H9 (cell line): ENCODE data around the gene PTBP3. TPM values are rescaled to one million over a fixed set of nuclear protein-coding genes. Genes with fewer than 3 reads are reported as not detected.

Source experiments
- DNase-seq: peaks from one replicate; pipeline ENCODE4 v3.0.0-alpha.2; 2017
- H2AFZ ChIP-seq: one replicate; pipeline ENCODE4 v1.6.1; 2013; ENCODE audit warnings: mild to moderate bottlenecking, low read length, control low read depth, moderate library complexity
- H2AK5ac ChIP-seq: 2 replicates; pipeline ENCODE4 v1.6.1; 2013; ENCODE audit warnings: low read length, control low read depth, mixed read lengths; ENCODE audit not compliant: insufficient read length
- H2BK120ac ChIP-seq: one replicate; pipeline ENCODE4 v1.6.1; 2013; ENCODE audit warnings: low read depth, mild to moderate bottlenecking, low read length, control low read depth, inconsistent platforms; ENCODE audit not compliant: poor library complexity, severe bottlenecking
- H2BK12ac ChIP-seq: 2 replicates; pipeline ENCODE4 v1.6.1; 2013; ENCODE audit warnings: low read length, control low read depth, mixed read lengths, low read depth; ENCODE audit not compliant: insufficient read length
- H2BK15ac ChIP-seq: 2 replicates; pipeline ENCODE4 v1.6.1; 2013; ENCODE audit warnings: low read depth, low read length, control low read depth
- H2BK20ac ChIP-seq: one replicate; pipeline ENCODE4 v1.6.1; 2013; ENCODE audit warnings: low read depth, mild to moderate bottlenecking, low read length, control low read depth, inconsistent platforms; ENCODE audit not compliant: poor library complexity, severe bottlenecking
- H2BK5ac ChIP-seq: 2 replicates; pipeline ENCODE4 v1.6.1; 2013; ENCODE audit warnings: low read length, control low read depth, mixed read lengths; ENCODE audit not compliant: insufficient read length
- H3K14ac ChIP-seq: 2 replicates; pipeline ENCODE4 v1.6.1; 2013; ENCODE audit warnings: low read length, control low read depth; ENCODE audit not compliant: insufficient read depth
- H3K18ac ChIP-seq: 2 replicates; pipeline ENCODE4 v1.6.1; 2013; ENCODE audit warnings: low read depth, mild to moderate bottlenecking, mixed read lengths, low read length, control low read depth; ENCODE audit not compliant: insufficient read length
- H3K23ac ChIP-seq: 2 replicates; pipeline ENCODE4 v1.6.1; 2013; ENCODE audit warnings: low read length, control low read depth, mixed read lengths, low read depth; ENCODE audit not compliant: insufficient read length
- H3K23me2 ChIP-seq: 2 replicates; pipeline ENCODE4 v1.6.1; 2013; ENCODE audit warnings: low read depth, mild to moderate bottlenecking, mixed read lengths, low read length, control low read depth; ENCODE audit not compliant: insufficient read length, poor library complexity, severe bottlenecking
- H3K27ac ChIP-seq: 2 replicates; pipeline ENCODE4 v1.5.1; 2013; ENCODE audit warnings: low read length, control low read depth, mixed read lengths, low read depth; ENCODE audit not compliant: insufficient read length
- H3K27me3 ChIP-seq: 2 replicates; pipeline ENCODE4 v1.6.1; 2013; ENCODE audit warnings: low read length, control low read depth, inconsistent platforms; ENCODE audit not compliant: insufficient read depth
- H3K4ac ChIP-seq: 2 replicates; pipeline ENCODE4 v1.6.1; 2013; ENCODE audit warnings: low read depth, mild to moderate bottlenecking, control low read depth, inconsistent platforms, low read length, moderate library complexity
- H3K4me1 ChIP-seq: 2 replicates; pipeline ENCODE4 v1.6.1; 2013; ENCODE audit warnings: low read length, control low read depth, inconsistent platforms; ENCODE audit not compliant: insufficient read depth
- H3K4me2 ChIP-seq: 2 replicates; pipeline ENCODE4 v1.6.1; 2013; ENCODE audit warnings: low read length, control low read depth, mixed read lengths; ENCODE audit not compliant: insufficient read length, insufficient read depth
- H3K56ac ChIP-seq: 2 replicates; pipeline ENCODE4 v1.6.1; 2013; ENCODE audit warnings: low read depth, mild to moderate bottlenecking, mixed read lengths, low read length, control low read depth; ENCODE audit not compliant: insufficient read length
- H3K79me1 ChIP-seq: 2 replicates; pipeline ENCODE4 v1.6.1; 2013; ENCODE audit warnings: low read depth, mild to moderate bottlenecking, moderate library complexity, low read length, control low read depth, inconsistent platforms; ENCODE audit not compliant: insufficient read depth, poor library complexity, severe bottlenecking
- H3K79me2 ChIP-seq: 2 replicates; pipeline ENCODE4 v1.6.1; 2013; ENCODE audit warnings: low read length, control low read depth, inconsistent platforms; ENCODE audit not compliant: insufficient read depth
- H3K9ac ChIP-seq: 2 replicates; pipeline ENCODE4 v1.6.1; 2013; ENCODE audit warnings: low read length, control low read depth, mixed read lengths; ENCODE audit not compliant: insufficient read length; ENCODE audit errors: extremely low read depth
- H3K9me3 ChIP-seq: one replicate; pipeline ENCODE4 v1.6.1; 2013; ENCODE audit warnings: low read depth, low read length, inconsistent platforms; ENCODE audit not compliant: control insufficient read depth
- H3T11ph ChIP-seq: one replicate; pipeline ENCODE4 v1.6.1; 2013; ENCODE audit warnings: mild to moderate bottlenecking, low read length, control low read depth, inconsistent platforms
- H4K20me1 ChIP-seq: one replicate; pipeline ENCODE4 v1.6.1; 2013; ENCODE audit not compliant: control insufficient read depth, insufficient read length, insufficient read depth
- H4K5ac ChIP-seq: 2 replicates; pipeline ENCODE4 v1.6.1; 2013; ENCODE audit warnings: low read depth, mild to moderate bottlenecking, mixed read lengths, low read length, control low read depth; ENCODE audit not compliant: insufficient read length
- H4K8ac ChIP-seq: replicated peaks from 2 replicates; pipeline ENCODE4 v1.6.1; 2013; ENCODE audit warnings: low read length, control low read depth, mixed read lengths, low read depth; ENCODE audit not compliant: insufficient read length
- H4K91ac ChIP-seq: 2 replicates; pipeline ENCODE4 v1.6.1; 2013; ENCODE audit warnings: low read depth, mild to moderate bottlenecking, moderate library complexity, mixed read lengths, low read length, control low read depth; ENCODE audit not compliant: insufficient read length
- H3K27ac Mint-ChIP-seq, 3 experiments: 2 replicates in 2 of 3; 3 replicates in 1 of 3; pipeline ENCODE4 v1.8.0; 2020 to 2021; ENCODE audit warnings: mixed read lengths in 3 of 3, mild to moderate bottlenecking in 1 of 3, moderate library complexity in 1 of 3
- H3K27me3 Mint-ChIP-seq: 2 replicates; pipeline ENCODE4 v1.8.0; 2021; ENCODE audit warnings: low read depth, mild to moderate bottlenecking, moderate library complexity, mixed read lengths
- H3K36me3 Mint-ChIP-seq, 3 experiments: 2 replicates in 2 of 3; 3 replicates in 1 of 3; pipeline ENCODE4 v1.8.0; 2020 to 2021; ENCODE audit warnings: low read depth in 3 of 3, mixed read lengths in 3 of 3; ENCODE audit not compliant: insufficient read depth in 1 of 3
- H3K4me1 Mint-ChIP-seq, 2 experiments: 2 replicates each; pipeline ENCODE4 v1.8.0; 2020; ENCODE audit warnings: mixed read lengths in 2 of 2
- H3K4me3 Mint-ChIP-seq, 2 experiments: 2 replicates in 1 of 2; 3 replicates in 1 of 2; pipeline ENCODE4 v1.8.0; 2020 to 2021; ENCODE audit warnings: mild to moderate bottlenecking in 2 of 2, mixed read lengths in 2 of 2, moderate library complexity in 1 of 2
- H3K9me3 Mint-ChIP-seq, 2 experiments: 2 replicates in 1 of 2; 3 replicates in 1 of 2; pipeline ENCODE4 v1.8.0; 2020; ENCODE audit warnings: mild to moderate bottlenecking in 2 of 2, mixed read lengths in 2 of 2, moderate library complexity in 1 of 2
- WGBS: extraction: QIAGEN DNeasy Blood & Tissue Kit; methylation state at CpG from one replicate; pipeline ENCODE4 v1.1.7; 2013; ENCODE audit warnings: missing lambda C conversion rate, low lambda C conversion rate, mixed read lengths; ENCODE audit not compliant: insufficient read length; ENCODE audit errors: extremely low coverage; 5-methylcytosine and 5-hydroxymethylcytosine counted together
- total RNA-seq: library from RNA; stranded (reverse); gene quantifications from 2 replicates; pipeline ENCODE4 v1.2.1, GENCODE V29; 2021
- TF ChIP-seq, protein P1 (sequence below): fragments of 200-600 bp; sonication (generic); conservative IDR thresholded peaks from 3 replicates; pipeline ENCODE4 v1.8.0; 2021; ENCODE audit warnings: antibody characterized with exemption, mild to moderate bottlenecking

Gene PTBP3
- total RNA-seq, 1 experiment from 2014 or later = 89.5 TPM

DNA sequence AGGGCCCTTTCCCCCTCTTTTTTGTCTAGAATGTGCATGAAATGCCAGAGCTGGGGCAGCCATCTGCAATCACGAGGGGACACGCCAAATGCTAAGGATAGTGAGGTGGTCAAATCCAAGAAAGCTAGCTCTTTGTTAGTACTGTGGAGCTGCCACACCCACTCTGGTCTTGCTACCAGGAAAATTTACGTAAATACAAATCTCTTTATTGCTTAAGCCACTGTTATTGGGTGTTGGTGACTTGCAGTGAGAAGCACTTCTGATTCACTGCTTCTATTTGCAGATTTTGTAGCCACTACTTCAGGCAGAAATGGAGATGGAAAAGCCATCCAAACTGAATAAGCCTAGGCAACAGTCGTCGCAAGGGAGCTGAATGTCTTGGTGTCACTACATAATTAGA is 132.7 kb downstream of the PTBP3 start:
- Mint-ChIP-seq H3K27me3 (no peaks in the 10 kb centered on the region; the same call in 1 of the 2 replicates), H3K9me3 (peaks cover 0 to 15% of the 10 kb centered on the region in 2 experiments; a peak in 2 of 5 replicates)

More for the DNA sequence above, 132.7 kb downstream of the PTBP3 start:
- no peak overlapping the region for H2BK5ac ChIP-seq
- H4K5ac ChIP-seq = no peak overlapping the region
- no peak overlapping the region for H3K4me3 Mint-ChIP-seq
- no peak overlapping the region for H3K27ac ChIP-seq
- H2BK12ac ChIP-seq = no peak overlapping the region
- H3K79me2 ChIP-seq = no peaks in the 10 kb centered on the region
- H3K23me2 ChIP-seq = no peaks in the 10 kb centered on the region
- no peak overlapping the region for H2BK20ac ChIP-seq
- H2AFZ ChIP-seq = no peak overlapping the region
- peaks cover 0 to 5% (median 0%) of the 10 kb centered on the region in 3 experiments; a peak in 3 of 7 replicates for H3K36me3 Mint-ChIP-seq
- no peaks in the 10 kb centered on the region for H3K4me1 ChIP-seq
- H2AK5ac ChIP-seq = no peak overlapping the region
- H3K14ac ChIP-seq = no peak overlapping the region
- DNase-seq = no peak
- no peak overlapping the region for H3K4me2 ChIP-seq
- H3K79me1 ChIP-seq = no peaks in the 10 kb centered on the region
- TF ChIP-seq, protein P1, sequence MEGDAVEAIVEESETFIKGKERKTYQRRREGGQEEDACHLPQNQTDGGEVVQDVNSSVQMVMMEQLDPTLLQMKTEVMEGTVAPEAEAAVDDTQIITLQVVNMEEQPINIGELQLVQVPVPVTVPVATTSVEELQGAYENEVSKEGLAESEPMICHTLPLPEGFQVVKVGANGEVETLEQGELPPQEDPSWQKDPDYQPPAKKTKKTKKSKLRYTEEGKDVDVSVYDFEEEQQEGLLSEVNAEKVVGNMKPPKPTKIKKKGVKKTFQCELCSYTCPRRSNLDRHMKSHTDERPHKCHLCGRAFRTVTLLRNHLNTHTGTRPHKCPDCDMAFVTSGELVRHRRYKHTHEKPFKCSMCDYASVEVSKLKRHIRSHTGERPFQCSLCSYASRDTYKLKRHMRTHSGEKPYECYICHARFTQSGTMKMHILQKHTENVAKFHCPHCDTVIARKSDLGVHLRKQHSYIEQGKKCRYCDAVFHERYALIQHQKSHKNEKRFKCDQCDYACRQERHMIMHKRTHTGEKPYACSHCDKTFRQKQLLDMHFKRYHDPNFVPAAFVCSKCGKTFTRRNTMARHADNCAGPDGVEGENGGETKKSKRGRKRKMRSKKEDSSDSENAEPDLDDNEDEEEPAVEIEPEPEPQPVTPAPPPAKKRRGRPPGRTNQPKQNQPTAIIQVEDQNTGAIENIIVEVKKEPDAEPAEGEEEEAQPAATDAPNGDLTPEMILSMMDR = no peak
- no peak overlapping the region for H4K91ac ChIP-seq
- H2BK15ac ChIP-seq = no peak overlapping the region
- H3K27me3 ChIP-seq = no peaks in the 10 kb centered on the region
- H3T11ph ChIP-seq = no peak overlapping the region
- no peak overlapping the region for H3K27ac Mint-ChIP-seq
- H3K9ac ChIP-seq = no peak overlapping the region
- no peak overlapping the region for H3K56ac ChIP-seq
- H4K8ac ChIP-seq = no peak overlapping the region
- no peak overlapping the region for H3K18ac ChIP-seq
- WGBS = no CpG with 5 or more reads among the region's 5 CpGs
- H3K4ac ChIP-seq = no peak overlapping the region
- no peaks in the 10 kb centered on the region for H4K20me1 ChIP-seq
- no peaks in the 10 kb centered on the region for H3K4me1 Mint-ChIP-seq
- H3K23ac ChIP-seq = no peak overlapping the region
- H2BK120ac ChIP-seq = no peak overlapping the region
- H3K9me3 ChIP-seq = no peaks in the 10 kb centered on the region
